Limb (tissue), 2 donors: ENCODE results near the gene HM13.
A peak's percentile ranks its signal among the peaks of the same experiment; 100 is the strongest.
"Not testable (repeated sequence)": the region's sequence is repeated elsewhere in the genome, so short reads cannot be mapped to it uniquely, and the experiment has no call there.

ENCODE experiments used
- DNase-seq, 2 donors: peaks; one replicate each; pipeline ENCODE4 v3.0.0-alpha.2; 2016; ENCODE audit errors: extremely low spot score in 2 of 2

The HM13 gene

GRCh38 chr20:31566658-31567379 lies 52.6 kb downstream of the HM13 start:
- DNase-seq: peak in 1 of 2 donors; percentile 32

- DNase-seq: no peak
Observed at GRCh38 chr20:31567380-31567720, 53.1 kb downstream of the HM13 start.

GRCh38 chr20:31568041-31568731 lies 53.9 kb downstream of the HM13 start:
- DNase-seq: no peak

GRCh38 chr20:31568773-31569162 lies 54.5 kb downstream of the HM13 start:
- DNase-seq: no peak

GRCh38 chr20:31569163-31570020 lies 55.1 kb downstream of the HM13 start:
- DNase-seq: peak in 1 of 2 donors; percentile 83

GRCh38 chr20:31570021-31570463 lies 55.8 kb downstream of the HM13 start:
- DNase-seq: no peak

GRCh38 chr20:31570735-31571617 lies 56.7 kb downstream of the HM13 start:
- peak in 1 of 2 donors; percentile 68 for DNase-seq

GRCh38 chr20:31572042-31572700 lies 57.9 kb downstream of the HM13 start:
- DNase-seq: no peak

GRCh38 chr20:31572701-31573554 lies 58.7 kb downstream of the HM13 start:
- DNase-seq: peak; percentile 95 to 97

- no peak for DNase-seq
Observed at GRCh38 chr20:31573555-31574321, 59.5 kb downstream of the HM13 start.

- not testable (repeated sequence) for DNase-seq
Observed at GRCh38 chr20:31574986-31575385, 60.7 kb downstream of the HM13 start.

GRCh38 chr20:31576751-31577150 lies 62.5 kb downstream of the HM13 start:
- DNase-seq: no peak

- no peak for DNase-seq
Observed at GRCh38 chr20:31577194-31577593, 63.0 kb downstream of the HM13 start.

- DNase-seq: no peak
Observed at GRCh38 chr20:31578448-31579138, 64.4 kb downstream of the HM13 start.

- DNase-seq: no peak
Observed at GRCh38 chr20:31579245-31579644, 65.0 kb downstream of the HM13 start.

GRCh38 chr20:31579941-31580651 lies 65.9 kb downstream of the HM13 start:
- DNase-seq: not testable (repeated sequence)

- DNase-seq: no peak
Observed at GRCh38 chr20:31580706-31581105, 66.5 kb downstream of the HM13 start.

- no peak for DNase-seq
Observed at GRCh38 chr20:31581391-31581790, 67.1 kb downstream of the HM13 start.
